Measurements from ENCODE around the gene EXOC3L1.

EXOC3L1 gene

DNA sequence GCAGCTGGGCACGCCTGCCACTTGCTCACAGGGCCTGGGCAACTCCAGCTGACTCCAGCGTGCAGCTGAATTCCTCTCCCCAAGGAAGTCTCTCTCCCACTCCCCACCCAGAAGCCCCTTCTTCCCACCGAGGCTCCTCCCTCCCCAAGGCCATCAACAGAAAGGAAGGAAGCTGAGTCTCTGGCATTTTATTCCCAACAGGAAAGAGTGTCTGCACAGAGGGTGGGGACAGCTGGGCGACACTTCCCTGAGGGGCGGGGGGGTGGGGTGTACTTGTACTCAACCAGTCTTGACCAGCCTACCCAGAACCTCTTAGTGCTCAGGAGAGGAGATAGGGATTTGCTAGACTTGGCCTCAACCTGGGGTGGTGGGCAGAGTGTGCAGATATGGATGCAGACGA lies at the start of gene EXOC3L1:
Gene EXOC3L1, minus strand, starts transcription at position 96 of the 400 bp plus-strand sequence. CDS start 460 bp downstream, outside the sequence.
- no peak for DNase-seq (ENCODE audit: low spot score)

GRCh38 chr16:67238806-67239470 lies 49.0 kb upstream of the EXOC3L1 start:
- no peak for DNase-seq (ENCODE audit: low spot score)

DNA sequence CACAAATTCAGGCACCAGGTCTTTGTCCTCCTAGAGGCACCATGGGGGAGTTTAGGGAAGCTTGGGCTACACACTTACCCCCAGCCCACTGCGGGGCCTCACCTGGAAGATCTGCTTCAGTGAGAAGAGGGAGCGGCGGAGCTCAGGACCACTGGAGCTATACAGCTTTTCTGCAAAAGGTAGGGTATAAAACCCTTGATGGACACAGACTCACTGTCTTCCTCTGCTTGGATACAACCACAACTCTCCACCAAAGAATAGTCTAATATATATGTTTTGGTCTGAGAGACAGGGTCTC lies 48.3 kb upstream of the EXOC3L1 start:
- DNase-seq (ENCODE audit: low spot score), result no peak

DNA sequence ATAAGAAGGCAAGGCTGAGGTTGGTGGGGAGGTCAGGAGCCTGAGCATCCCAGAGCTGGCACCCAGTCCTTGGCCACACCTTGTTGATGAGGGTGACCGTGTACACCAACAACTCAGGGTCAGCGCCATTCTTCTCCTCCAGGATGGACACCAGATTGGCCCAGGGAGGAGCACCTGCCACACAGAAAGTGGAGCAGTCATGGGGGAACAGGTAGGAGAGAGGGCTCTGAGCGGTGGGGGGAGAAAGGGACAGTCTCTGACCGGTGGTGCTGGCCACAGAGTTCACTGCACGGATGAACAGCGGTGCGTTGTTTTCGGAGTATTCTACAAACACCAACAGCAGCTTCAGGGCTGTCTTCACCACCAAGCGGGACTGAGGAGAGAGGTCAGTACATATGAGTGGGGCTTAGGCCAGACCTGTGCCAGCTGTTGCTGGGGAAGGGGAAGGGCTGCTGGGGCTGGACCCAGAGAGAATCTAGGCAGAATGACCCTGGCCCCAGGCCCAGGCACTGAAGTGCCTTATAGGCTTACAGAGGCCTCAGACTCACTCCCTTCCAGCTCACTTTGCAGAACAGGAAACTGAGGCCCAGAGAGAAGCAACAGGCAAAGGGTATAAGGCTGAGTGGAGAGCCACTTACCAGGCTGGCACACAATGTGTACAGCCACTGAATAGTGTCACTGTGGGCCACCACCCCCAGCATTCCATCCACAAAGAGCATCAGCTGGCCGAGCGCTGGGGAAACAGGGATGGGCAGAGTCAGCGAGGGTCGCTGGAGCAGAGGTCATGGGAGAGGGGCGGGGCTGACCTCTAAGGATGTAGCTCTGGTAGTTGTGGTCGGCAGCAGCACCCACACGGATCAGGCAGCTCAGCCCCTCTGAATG lies 47.7 kb upstream of the EXOC3L1 start:
- DNase-seq (ENCODE audit: low spot score), result no peak

DNA sequence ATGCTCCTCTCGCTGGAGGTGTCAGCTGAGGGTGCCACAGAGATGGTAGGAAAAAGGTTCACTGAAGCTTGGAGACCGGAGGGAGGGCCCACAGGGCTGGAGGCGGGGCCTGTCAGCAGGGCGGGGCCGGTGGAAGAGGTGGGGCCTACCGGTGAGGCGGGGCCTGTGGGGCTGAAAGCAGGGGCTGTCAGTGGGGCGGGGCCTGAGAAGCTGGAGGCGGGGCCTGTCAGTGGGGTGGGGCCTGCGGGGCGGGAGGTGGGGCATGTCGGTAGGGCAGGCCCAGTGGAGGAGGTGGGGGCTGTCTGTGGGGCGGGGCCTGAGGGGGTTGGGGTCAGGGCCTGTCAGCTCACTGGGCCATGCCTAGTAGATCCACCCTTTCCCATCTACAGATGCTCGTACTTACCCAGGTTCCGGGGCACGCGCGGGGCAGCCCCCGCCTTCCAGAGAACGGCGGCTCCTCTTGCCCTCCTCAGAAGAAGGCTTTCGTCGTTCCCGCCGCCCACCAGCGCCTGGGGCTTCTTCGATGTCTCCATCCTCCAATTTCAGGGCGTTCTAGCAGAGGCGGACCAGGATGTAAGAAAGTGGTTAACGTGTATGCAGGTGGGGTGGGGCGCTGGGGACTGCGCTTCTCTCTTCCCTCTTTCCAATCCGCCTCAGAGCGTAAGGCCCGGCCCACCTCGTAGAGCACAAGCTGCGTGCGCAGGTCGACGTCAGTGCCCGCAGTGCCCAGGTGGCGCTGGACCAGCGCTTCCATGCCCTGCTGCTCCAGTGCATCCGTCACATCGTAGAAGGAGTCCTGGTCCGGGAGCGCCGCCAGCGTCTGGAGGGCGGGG lies 46.8 kb upstream of the EXOC3L1 start:
- no peak for DNase-seq (ENCODE audit: low spot score)

DNA sequence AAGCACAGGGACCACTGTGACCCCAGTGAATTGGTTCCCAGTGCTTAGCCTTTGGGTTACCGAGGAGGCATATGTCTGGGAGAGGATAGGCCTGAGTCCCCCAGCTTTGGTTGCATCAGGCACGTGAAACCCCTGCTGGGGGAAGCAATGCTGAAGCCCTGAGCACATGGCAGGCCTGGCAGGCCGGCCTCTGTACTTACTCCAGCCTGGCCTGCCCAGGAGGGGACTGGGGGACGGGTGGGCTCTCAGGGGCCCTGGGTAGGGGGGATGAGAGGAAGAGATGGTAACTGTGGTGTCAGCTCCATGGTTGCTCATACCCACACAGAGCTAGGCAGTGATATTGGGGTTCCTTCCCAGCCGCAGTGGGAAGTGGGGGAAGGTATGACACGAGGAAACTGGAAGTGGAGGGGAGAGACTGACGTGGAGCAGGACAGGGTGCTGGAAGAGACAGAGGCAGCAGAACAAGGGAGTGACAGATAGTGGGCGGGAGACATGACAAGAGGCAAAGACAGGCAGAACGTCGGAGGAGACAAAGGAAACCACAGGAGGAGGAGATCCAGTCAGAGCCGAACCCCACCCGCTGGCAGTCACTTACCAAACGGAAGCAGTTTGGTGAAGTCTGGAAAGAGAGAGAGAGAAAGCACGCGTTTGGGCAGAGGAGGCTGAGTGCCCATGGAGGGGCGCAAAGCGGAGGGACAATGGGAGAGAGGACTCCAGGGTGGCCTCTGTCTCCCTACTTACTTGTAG lies 46.1 kb upstream of the EXOC3L1 start:
- DNase-seq (ENCODE audit: low spot score), result no peak

DNA sequence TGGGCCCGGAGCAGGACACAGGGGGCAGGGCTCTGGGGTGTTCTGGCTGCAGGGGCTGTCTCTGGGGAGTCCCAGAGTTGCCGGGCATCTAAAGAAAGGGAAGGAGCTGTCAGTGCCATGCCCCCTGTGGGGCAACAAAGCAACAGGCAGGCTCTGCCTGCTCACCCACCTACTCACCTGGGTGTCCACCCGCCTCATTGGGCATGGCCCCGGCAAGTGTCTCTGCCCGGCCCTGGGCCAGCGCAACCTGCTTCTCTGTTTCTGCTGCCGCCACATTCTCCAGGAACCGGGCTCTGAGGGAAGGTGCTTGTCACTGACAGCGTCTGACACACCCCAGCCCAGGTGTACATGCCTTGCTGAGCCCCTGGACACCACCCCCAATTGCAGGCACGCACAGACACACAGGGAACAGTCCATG lies 44.3 kb upstream of the EXOC3L1 start:
- no peak for DNase-seq (ENCODE audit: low spot score)

- no peak for DNase-seq (ENCODE audit: low spot score)
Observed at GRCh38 chr16:67233596-67233995, 43.7 kb upstream of the EXOC3L1 start.

GRCh38 chr16:67230809-67231660 lies 41.1 kb upstream of the EXOC3L1 start:
- DNase-seq (ENCODE audit: low spot score), result no peak

- DNase-seq (ENCODE audit: low spot score), result no peak
Observed at GRCh38 chr16:67229906-67230808, 40.2 kb upstream of the EXOC3L1 start.

- DNase-seq (ENCODE audit: low spot score), result no peak
Observed at GRCh38 chr16:67228905-67229304, 39.0 kb upstream of the EXOC3L1 start.

DNA sequence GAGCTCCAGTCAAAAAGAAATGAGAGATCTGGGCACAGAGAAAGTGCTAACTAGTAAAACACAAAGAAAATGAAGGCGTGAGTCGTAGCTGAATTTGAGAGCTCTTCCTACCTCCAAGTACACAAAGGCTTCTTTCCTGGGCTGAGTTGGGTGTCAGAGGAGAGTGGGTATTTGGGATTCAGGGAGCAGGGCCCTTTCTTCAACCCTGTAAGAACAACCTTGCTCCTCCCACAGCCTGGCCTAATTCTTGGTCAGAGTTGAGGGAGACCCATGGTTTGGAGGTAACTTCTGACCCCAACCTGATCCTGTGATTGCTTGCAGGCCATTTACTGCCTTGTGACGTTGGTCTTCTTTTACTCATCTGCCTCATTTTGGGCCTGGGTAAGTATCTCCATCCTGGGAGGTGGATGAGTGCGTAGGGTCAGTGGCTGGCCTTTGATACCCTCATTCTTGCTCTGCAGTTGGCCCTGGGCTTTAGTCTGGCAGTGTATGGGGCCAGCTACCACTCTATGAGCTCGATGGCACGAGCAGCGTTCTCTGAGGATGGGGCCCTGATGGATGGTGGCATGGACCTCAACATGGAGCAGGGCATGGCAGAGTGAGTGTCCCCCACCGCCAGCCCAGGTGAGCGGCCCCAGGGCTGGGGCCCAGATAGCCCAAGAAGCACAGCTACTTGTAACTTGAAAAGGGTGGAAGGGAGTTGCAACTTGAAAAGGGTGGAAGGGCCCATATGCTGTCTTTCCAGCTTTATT lies 38.3 kb upstream of the EXOC3L1 start:
- DNase-seq (ENCODE audit: low spot score), result no peak

DNA sequence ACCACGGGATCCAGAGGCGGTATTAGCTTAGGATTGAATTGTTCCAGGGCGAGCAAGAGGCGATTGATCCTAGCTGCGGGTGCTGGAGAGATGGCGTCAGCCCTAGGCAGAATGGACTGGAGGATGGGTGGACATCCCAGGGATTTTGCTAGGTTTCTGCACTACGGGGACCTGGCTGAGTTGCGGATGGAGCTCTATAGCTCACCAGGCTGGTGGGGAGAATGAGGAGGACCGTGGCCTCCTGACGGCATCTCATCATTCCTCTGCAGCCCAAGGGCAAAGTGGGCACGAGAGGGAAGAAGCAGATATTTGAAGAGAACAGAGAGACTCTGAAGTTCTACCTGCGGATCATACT lies 37.6 kb upstream of the EXOC3L1 start:
- no peak for DNase-seq (ENCODE audit: low spot score)

GRCh38 chr16:67226804-67227566 lies 37.0 kb upstream of the EXOC3L1 start, which contains the start of gene TMEM208:
Gene TMEM208, plus strand, starts transcription at chr16:67227130. Its CDS starts 89 bp downstream, at chr16:67227219.
- peak; percentile 96 for DNase-seq (ENCODE audit: low spot score)

DNA sequence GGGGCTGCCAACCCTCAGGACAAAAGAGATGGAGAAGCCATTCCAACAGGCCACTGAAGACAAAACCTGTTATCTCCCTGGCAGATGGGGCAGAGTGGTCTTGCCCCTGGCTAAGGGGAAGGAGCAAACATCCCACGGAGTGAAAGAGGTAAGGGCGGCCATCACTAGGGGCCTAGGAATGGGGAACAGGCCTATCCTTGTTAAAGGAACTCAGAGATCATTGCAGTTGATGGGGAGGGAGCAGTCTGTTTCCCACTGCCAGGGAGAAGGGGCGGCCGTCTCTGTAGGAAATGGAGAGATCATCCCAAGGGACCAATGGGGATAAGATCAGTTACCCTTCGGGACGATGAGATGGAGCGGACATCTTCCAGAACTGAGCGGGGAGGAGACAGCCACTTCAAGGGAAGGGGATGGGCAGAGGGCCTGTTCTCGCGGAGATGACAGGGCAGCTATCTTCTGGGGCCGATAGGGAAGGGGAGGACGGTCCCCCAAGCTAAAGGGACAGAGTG lies 36.4 kb upstream of the EXOC3L1 start:
- DNase-seq (ENCODE audit: low spot score), result no peak

DNA sequence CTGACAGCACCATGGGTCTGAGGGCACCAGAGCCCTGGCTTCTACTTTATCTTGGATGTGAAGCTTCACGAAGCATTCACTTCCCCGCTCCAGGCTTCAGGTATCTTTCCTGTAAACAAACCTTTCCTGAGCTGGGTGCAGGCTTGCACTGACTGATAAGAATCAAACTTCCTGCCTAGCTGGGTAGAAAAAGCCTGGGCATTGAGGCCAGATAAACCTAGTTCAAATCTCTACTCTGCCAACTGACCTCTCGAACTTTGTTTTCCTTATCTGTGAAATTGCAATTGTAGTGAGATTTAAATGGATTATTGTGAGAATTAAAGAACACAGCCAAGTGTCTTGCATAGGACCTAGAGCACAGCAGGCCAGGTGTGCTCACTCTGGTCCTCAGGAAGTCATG lies 34.1 kb upstream of the EXOC3L1 start:
- DNase-seq (ENCODE audit: low spot score), result no peak

GRCh38 chr16:67216612-67217490 lies 26.9 kb upstream of the EXOC3L1 start:
- DNase-seq (ENCODE audit: low spot score), result no peak
